Erythroblast (primary cell): ENCODE results near the gene TAOK1.

Experiments
- GATA1 ChIP-seq: IDR thresholded peaks from 2 replicates; pipeline ENCODE4 v1.6.1; 2011; ENCODE audit warnings: low read depth, mild to moderate bottlenecking, control low read depth, low read length, moderate library complexity
- POLR2A ChIP-seq: IDR thresholded peaks from 2 replicates; pipeline ENCODE4 v1.6.1; 2011; ENCODE audit warnings: mild to moderate bottlenecking, low read length

DNA sequence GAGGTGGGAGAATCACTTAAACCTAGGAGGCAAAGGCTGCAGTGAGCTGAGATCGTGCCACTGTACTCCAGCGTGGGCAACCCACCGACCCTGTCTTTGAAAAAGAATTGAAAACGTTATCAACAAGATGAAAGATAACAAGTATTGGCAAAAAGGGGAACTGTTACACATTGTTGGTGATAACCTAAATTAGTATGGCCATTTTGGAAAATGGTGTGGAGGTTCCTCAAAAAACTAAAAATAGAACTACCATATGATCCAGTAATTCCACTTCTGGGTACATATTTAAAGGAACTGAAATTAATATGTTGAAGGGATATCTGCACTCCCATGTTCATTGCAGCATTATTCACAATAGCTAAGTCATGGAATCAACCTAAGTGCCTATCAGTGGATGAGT is 115.7 kb downstream of the TAOK1 start:
- no peak for TF ChIP-seq POLR2A
- TF ChIP-seq GATA1 = no peak
